Measurements from ENCODE around the gene PAXX. TPM values are rescaled to one million over a fixed set of nuclear protein-coding genes. Genes with fewer than 3 reads are reported as not detected.

Gene PAXX
- total RNA-seq, 4 donors from 2014 or later: 14.2 to 39.5 (median 18.8) TPM

DNA sequence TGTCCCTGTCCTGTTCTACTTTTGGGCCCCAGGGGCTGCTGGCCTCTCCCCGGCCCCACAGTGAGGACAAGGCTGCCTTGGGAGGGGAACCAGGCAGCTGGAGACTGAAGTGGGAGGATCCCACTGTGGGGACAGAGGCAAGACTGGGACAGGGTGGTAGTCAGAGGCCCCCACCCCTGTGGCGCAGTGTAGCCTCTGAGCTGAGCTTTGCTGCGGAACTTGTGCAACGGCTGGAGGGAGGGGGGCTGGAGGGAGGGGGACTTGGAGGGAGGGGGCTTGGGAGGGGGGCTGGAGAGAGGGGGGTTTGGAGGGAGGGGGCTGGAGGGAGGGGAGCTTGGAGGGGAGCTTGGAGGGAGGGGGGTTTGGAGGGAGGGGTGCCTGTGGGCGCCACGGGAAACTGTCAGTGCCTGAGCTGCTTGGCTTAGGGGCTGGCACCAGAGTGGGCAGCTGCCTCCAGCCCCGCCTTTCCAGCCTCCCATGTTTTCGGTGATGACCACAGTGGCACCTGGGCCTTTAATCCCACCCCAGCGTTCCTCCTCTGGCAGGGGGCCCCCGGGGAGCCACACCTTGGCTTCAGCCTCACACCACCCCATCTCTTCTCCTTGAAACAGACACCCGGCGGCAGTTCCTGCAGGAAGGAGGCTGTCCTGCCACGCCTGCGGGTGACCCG lies 42.0 kb downstream of the PAXX start:
- TF ChIP-seq, protein P1, sequence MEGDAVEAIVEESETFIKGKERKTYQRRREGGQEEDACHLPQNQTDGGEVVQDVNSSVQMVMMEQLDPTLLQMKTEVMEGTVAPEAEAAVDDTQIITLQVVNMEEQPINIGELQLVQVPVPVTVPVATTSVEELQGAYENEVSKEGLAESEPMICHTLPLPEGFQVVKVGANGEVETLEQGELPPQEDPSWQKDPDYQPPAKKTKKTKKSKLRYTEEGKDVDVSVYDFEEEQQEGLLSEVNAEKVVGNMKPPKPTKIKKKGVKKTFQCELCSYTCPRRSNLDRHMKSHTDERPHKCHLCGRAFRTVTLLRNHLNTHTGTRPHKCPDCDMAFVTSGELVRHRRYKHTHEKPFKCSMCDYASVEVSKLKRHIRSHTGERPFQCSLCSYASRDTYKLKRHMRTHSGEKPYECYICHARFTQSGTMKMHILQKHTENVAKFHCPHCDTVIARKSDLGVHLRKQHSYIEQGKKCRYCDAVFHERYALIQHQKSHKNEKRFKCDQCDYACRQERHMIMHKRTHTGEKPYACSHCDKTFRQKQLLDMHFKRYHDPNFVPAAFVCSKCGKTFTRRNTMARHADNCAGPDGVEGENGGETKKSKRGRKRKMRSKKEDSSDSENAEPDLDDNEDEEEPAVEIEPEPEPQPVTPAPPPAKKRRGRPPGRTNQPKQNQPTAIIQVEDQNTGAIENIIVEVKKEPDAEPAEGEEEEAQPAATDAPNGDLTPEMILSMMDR (IDR thresholded peaks at IDR 0.05): no peak
- TF ChIP-seq POLR2A (IDR thresholded peaks at IDR 0.05): no peak
- Histone ChIP-seq H3K4me3 (no peak overlapping the region), H3K4me1 (peaks cover 0 to 4% of the 10 kb centered on the region in 2 donors), H3K27me3 (no peaks in the 10 kb centered on the region), H3K36me3 (no peaks in the 10 kb centered on the region), H3K9me3 (no peaks in the 10 kb centered on the region), H3K27ac (no peak overlapping the region)
- DNase-seq: no peak
- intact Hi-C loops (cut with DNase I; ENCODE audit: low total_unique reads): loop anchor here (5.0 kb wide), 1 partner anchor 247 kb away; no protein-coding TSS in a partner anchor

DNA sequence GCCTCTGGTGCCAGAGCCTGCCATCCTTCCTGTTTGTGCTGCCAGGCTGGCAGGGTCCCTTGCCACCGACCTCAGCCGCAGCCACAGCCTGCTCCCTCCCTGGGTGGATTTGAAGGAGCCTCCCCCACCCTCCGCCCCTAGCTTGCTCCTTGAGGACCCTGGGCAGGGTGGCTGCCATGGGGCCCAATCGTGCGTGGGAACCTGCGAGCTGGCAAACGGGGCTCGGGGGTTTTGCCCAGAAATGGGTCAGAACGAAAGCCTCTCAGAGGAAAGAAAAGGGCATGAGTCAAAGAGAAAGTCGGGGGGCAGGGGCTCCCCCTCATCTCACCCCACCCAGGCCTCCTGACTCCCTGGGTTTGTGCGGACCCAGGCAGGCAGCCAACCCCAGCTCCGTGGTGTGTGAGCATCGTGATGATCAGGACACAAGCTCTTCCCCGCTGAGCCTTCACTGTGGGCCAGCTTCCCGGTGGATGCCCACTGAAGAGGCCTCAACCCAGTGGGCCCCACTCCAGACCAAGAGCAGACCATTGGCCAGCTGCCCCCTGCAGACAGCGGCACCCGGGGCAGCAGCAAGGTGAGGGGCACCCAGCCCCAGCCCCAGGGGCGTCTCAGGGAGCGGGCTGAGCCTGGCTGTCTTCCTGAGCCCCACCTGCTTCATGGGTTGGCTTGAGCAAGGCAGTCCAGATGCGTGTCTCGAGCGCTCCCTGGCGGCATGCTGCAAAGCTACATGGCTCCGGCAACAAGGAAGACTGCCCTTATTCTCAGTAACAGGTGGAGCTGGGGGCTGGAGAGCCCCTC lies 42.7 kb downstream of the PAXX start:
- Histone ChIP-seq H3K9me3 (no peaks in the 10 kb centered on the region), H3K36me3 (no peaks in the 10 kb centered on the region), H3K27ac (no peak overlapping the region), H3K4me1 (no peaks in the 10 kb centered on the region), H3K4me3 (no peak overlapping the region), H3K27me3 (no peaks in the 10 kb centered on the region)
- intact Hi-C loops (cut with DNase I; ENCODE audit: low total_unique reads): loop anchor here (5.0 kb wide), 1 partner anchor 248 kb away; no protein-coding TSS in a partner anchor
- peak; percentile 76 to 78 for DNase-seq
- TF ChIP-seq POLR2A (IDR thresholded peaks at IDR 0.05): no peak
- TF ChIP-seq, protein P1 (IDR thresholded peaks at IDR 0.05): peak; percentile 82 to 92 (median 88)

DNA sequence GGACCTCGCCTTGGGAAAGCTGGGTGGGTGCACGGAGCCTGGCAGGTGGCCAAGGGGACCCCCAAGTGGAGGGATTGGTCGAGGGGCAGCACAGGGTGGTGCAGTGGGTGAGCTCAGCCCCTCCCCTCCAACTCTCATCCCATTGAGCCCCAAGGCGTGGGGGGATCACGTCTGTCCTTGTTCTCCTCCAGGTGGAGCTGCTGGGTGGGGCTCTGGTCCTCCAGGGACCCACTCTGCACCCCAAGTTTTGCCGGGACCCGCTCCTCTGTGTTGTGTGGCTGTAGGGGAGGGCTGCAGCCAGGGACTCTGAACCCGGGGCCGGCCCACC lies 43.2 kb downstream of the PAXX start:
- H3K27ac ChIP-seq: no peak overlapping the region
- intact Hi-C loops (cut with DNase I; ENCODE audit: low total_unique reads): no loop called here
- TF ChIP-seq POLR2A (IDR thresholded peaks at IDR 0.05): no peak
- TF ChIP-seq, protein P1 (IDR thresholded peaks at IDR 0.05): no peak

DNA sequence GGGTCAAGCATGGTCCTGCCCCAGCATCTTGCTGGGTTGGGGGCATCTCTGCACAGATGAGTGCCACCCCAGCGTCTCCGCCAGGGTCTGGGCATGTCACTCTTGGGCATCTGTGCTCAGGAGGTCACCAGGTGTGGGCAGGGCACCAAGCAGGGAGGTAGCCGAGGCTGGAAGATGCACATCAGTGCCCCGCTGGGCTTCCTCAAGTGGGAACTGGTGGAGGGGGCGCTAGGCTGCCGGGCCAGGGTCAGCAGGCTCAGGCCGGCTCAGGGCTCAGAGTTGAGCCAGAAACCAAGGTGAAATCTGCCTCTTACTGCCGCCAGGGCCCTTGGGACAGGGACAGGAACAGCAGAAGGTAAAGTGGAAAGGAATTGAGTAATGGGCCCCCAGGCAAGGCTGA lies 43.7 kb downstream of the PAXX start:
- Histone ChIP-seq H3K27me3 (no peaks in the 10 kb centered on the region), H3K4me3 (no peak overlapping the region), H3K4me1 (no peaks in the 10 kb centered on the region), H3K9me3 (no peaks in the 10 kb centered on the region), H3K27ac (no peak overlapping the region), H3K36me3 (no peaks in the 10 kb centered on the region)
- no peak for TF ChIP-seq POLR2A (IDR thresholded peaks at IDR 0.05)
- TF ChIP-seq, protein P1 (IDR thresholded peaks at IDR 0.05): no peak
- no peak for DNase-seq
- intact Hi-C loops (cut with DNase I; ENCODE audit: low total_unique reads): no loop called here

More for the DNA sequence above, 43.2 kb downstream of the PAXX start:
- DNase-seq: no peak
- Histone ChIP-seq H3K27me3 (no peaks in the 10 kb centered on the region), H3K4me3 (no peak overlapping the region), H3K4me1 (no peaks in the 10 kb centered on the region), H3K36me3 (no peaks in the 10 kb centered on the region), H3K9me3 (no peaks in the 10 kb centered on the region)

DNA sequence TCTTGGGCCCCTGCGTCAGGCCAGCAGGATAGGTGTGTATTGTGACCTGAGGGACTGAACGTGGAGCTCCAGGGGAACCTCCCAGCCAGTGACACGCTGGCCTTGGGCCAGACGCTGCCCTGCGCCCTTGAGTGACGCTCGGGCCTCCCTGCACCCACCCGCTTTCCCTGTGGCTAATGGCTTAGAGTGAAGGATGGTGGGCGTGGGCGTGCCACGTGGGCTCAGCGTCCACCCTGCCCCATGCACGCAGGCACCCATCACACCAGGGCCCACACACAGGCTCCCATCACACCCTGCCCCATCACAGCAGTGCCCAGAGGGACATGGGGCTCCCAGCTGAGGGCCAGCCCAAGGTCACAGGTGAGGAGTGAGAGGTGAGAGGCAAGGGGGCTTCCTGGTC lies 44.8 kb downstream of the PAXX start:
- Histone ChIP-seq H3K9me3 (no peaks in the 10 kb centered on the region), H3K27me3 (no peaks in the 10 kb centered on the region), H3K4me1 (no peaks in the 10 kb centered on the region), H3K36me3 (no peaks in the 10 kb centered on the region), H3K27ac (no peak overlapping the region), H3K4me3 (no peak overlapping the region)
- TF ChIP-seq, protein P1 (IDR thresholded peaks at IDR 0.05): no peak
- no peak for TF ChIP-seq POLR2A (IDR thresholded peaks at IDR 0.05)
- intact Hi-C loops (cut with DNase I; ENCODE audit: low total_unique reads): no loop called here
- DNase-seq: no peak

Measured in uterus (tissue), 4 donors.